AG04450 (cell line): ENCODE results near the gene SLC25A48. TPM values are rescaled to one million over a fixed set of nuclear protein-coding genes. Genes with fewer than 3 reads are reported as not detected.

Source experiments
- CTCF ChIA-PET: fragments of 300-600, 350-600 bp; formaldehyde crosslinking; extraction: SDS; loops from one replicate; lab custom pipeline; 2022; ENCODE audit warnings: antibody characterized with exemption, inconsistent platforms; lab: Charles Lee
- POLR2A ChIA-PET: fragments of 350-600 bp; formaldehyde crosslinking; extraction: SDS; loops from one replicate; lab custom pipeline; 2021; ENCODE audit warnings: antibody characterized with exemption, inconsistent platforms; lab: Yijun Ruan, JAX
- DNase-seq: peaks from one replicate; pipeline ENCODE4 v3.0.0-alpha.2; 2011; ENCODE audit warnings: low read depth, low spot score
- H3K27ac ChIP-seq: one replicate; pipeline ENCODE4 v1.5.1; 2012; ENCODE audit warnings: low read depth, low read length, control low read depth
- H3K27me3 ChIP-seq: one replicate; pipeline ENCODE4 v1.6.0; 2012; ENCODE audit warnings: low read length; ENCODE audit not compliant: control insufficient read depth, insufficient read depth
- H3K4me3 ChIP-seq: 2 replicates; pipeline ENCODE4 v1.5.1; 2011; ENCODE audit warnings: mild to moderate bottlenecking, low read depth, low read length, control low read depth
- H3K9me3 ChIP-seq: 2 replicates; pipeline ENCODE4 v1.5.1; 2012; ENCODE audit warnings: low read length; ENCODE audit not compliant: control insufficient read depth, insufficient read depth
- CTCF ChIP-seq: IDR thresholded peaks from 2 replicates; pipeline ENCODE4 v1.5.1; 2011; ENCODE audit warnings: low read depth, low read length, control low read depth, inconsistent platforms
- polyA plus RNA-seq: library from polyadenylated mRNA; depleted of rRNA; stranded (reverse); fragments of >200 nt; gene quantifications from 2 replicates; pipeline ENCODE4 v1.2.3, GENCODE V29; 2011

Gene SLC25A48
- polyA plus RNA-seq, 1 experiment: not detected

DNA sequence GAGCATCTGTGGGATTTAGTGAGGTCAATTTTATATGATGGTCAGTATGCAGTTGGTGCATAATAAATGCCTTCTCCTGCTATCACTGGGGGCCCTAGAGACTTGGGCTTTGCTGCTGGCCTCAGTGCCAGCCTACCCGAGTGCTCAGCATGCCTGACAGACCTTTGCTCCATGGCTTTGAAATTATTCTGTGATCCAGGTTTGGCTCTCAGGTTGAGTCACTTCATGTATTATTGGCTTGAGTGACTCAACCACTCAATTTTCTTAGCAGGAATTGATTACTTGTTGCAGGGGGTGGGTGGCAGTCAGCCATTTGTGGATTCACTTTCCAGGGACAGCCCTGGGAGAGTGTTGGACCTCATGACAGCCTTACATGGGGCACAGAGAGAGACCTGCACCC is 13.5 kb downstream of the SLC25A48 start:
- POLR2A ChIA-PET: no interaction called here
- CTCF ChIA-PET: no interaction called here

DNA sequence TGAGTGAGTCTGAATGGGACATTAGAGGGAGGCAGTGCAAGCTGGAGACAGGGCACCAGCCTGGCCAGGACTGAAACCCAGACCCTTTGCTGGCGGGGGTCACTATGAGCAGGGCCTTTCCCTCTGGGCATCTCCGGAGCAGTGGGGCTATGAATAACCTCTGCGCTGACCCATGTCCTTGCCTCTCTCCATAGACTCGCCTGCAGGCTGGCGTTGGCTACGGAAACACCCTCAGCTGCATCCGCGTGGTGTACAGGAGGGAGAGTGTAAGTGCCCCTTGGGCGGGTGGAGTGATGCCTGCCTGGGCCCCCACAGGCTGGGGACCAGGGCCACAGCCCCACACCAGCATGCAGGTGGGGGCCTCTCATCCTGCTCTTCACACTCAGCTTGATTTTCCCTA is 15.8 kb downstream of the SLC25A48 start:
- Histone ChIP-seq H3K27ac (no peak overlapping the region), H3K4me3 (no peak overlapping the region), H3K27me3 (no peaks in the 10 kb centered on the region), H3K9me3 (no peaks in the 10 kb centered on the region)
- TF ChIP-seq CTCF: no peak
- ChIA-PET POLR2A (no interaction called here), CTCF (no interaction called here)
- no peak for DNase-seq

More for the DNA sequence above, 13.5 kb downstream of the SLC25A48 start:
- Histone ChIP-seq H3K4me3 (no peak overlapping the region), H3K27ac (no peak overlapping the region), H3K27me3 (no peaks in the 10 kb centered on the region), H3K9me3 (no peaks in the 10 kb centered on the region)
- DNase-seq: no peak
- no peak for TF ChIP-seq CTCF

DNA sequence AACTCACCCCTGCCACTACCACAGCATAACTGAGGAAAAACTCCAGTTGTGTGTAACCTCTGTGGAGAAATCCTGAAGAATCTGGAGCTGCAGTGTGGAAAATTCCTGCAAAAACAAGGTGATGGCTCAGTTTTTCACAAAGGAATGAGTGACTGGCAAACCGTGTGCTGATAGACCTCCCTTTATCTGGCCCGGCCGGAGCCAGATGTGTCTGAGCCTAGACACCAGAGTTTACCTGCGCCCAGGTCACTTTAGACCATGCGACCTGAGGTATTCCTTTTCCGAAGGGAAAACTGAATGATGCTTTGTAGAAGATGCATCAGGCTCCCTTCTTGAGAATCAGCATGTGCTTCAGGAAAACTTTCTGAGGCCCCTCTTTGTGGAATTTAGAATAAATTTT is 16.2 kb downstream of the SLC25A48 start:
- DNase-seq: no peak
- ChIA-PET CTCF (no interaction called here), POLR2A (no interaction called here)
- Histone ChIP-seq H3K27me3 (no peaks in the 10 kb centered on the region), H3K27ac (no peak overlapping the region), H3K9me3 (no peaks in the 10 kb centered on the region), H3K4me3 (no peak overlapping the region)
- TF ChIP-seq CTCF: no peak

GRCh38 chr5:135851186-135851914 is 16.9 kb downstream of the SLC25A48 start:
- CTCF ChIA-PET: no interaction called here
- POLR2A ChIA-PET: no interaction called here
- no peak for TF ChIP-seq CTCF

DNA sequence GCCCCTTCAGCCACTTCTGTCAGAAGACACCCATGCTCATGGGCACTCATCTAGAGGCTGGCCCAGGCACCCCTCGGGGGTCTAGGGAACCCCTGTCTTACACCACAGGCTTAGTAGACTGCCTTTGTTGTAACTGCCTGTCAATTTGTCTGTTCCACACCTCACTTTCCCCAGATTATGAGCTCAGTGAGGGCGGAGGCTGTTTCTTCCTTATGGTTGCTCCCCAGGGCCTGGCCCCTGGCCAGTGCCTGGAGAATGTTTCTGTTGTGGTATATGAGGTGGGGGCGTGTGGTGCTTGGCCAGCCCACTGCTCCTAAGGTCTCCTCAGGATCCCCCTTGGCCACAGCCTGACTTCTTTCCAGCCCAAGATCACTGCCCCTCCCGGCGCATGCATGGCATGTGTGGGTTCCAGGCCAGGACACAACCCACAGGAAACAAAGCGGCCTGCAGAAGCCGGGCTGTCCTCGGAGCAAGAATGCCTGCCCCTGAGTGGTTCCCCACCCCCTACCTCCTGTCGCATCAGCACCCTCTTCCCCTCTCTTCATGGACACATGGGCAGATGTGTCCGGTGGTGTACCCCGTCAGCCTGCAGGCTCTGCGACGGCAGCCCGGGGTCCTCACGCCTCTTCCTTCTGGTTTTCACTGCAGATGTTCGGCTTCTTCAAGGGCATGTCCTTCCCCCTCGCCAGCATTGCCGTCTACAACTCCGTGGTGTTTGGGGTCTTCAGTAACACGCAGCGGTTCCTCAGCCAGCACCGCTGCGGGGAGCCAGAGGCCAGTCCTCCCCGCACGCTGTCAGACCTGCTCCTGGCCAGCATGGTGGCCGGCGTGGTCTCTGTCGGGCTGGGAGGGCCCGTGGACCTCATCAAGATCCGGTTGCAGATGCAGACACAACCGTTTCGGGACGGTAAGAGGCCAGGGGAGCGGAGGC is 17.7 kb downstream of the SLC25A48 start:
- no peak for TF ChIP-seq CTCF
- Histone ChIP-seq H3K27me3 (no peaks in the 10 kb centered on the region), H3K4me3 (no peak overlapping the region), H3K9me3 (no peaks in the 10 kb centered on the region), H3K27ac (no peak overlapping the region)
- no peak for DNase-seq
- ChIA-PET POLR2A (no interaction called here), CTCF (no interaction called here)

More at GRCh38 chr5:135851186-135851914, 16.9 kb downstream of the SLC25A48 start:
- DNase-seq: no peak
- H3K4me3 ChIP-seq: no peak overlapping the region
- no peaks in the 10 kb centered on the region for H3K27me3 ChIP-seq
- no peaks in the 10 kb centered on the region for H3K9me3 ChIP-seq
- no peak overlapping the region for H3K27ac ChIP-seq
